GM18909 (cell line): ENCODE results near the gene CCDC60.

ENCODE experiments used
- ATAC-seq: cut with Tn5 transposase; IDR thresholded peaks from one replicate; pipeline ENCODE4 v1.9.1; 2021; ENCODE audit warnings: mild to moderate bottlenecking; ENCODE audit not compliant: unreplicated experiment, poor library complexity

CCDC60 gene

GRCh38 chr12:119381471-119382235, 47.1 kb downstream of the CCDC60 start:
- ATAC-seq: no peak

GRCh38 chr12:119383206-119383605, 48.7 kb downstream of the CCDC60 start:
- no peak for ATAC-seq

GRCh38 chr12:119384340-119384739, 49.8 kb downstream of the CCDC60 start:
- no peak for ATAC-seq

- ATAC-seq: no peak
Observed at GRCh38 chr12:119385659-119386058, 51.1 kb downstream of the CCDC60 start.

- no peak for ATAC-seq
Observed at GRCh38 chr12:119389687-119390086, 55.2 kb downstream of the CCDC60 start.

- ATAC-seq: no peak
Observed at GRCh38 chr12:119391673-119392072, 57.1 kb downstream of the CCDC60 start.

- ATAC-seq: no peak
Observed at GRCh38 chr12:119393677-119394076, 59.1 kb downstream of the CCDC60 start.

- no peak for ATAC-seq
Observed at GRCh38 chr12:119397540-119397939, 63.0 kb downstream of the CCDC60 start.

GRCh38 chr12:119398190-119398589, 63.7 kb downstream of the CCDC60 start:
- no peak for ATAC-seq

GRCh38 chr12:119399301-119399700, 64.8 kb downstream of the CCDC60 start:
- no peak for ATAC-seq

GRCh38 chr12:119406308-119406707, 71.8 kb downstream of the CCDC60 start:
- no peak for ATAC-seq

- no peak for ATAC-seq
Observed at GRCh38 chr12:119406811-119407210, 72.3 kb downstream of the CCDC60 start.

- ATAC-seq: no peak
Observed at GRCh38 chr12:119409043-119409442, 74.5 kb downstream of the CCDC60 start.

GRCh38 chr12:119410396-119410795, 75.9 kb downstream of the CCDC60 start:
- ATAC-seq: no peak

GRCh38 chr12:119412306-119412705, 77.8 kb downstream of the CCDC60 start:
- ATAC-seq: no peak

GRCh38 chr12:119412811-119413794, 78.6 kb downstream of the CCDC60 start:
- no peak for ATAC-seq

GRCh38 chr12:119415714-119416113, 81.2 kb downstream of the CCDC60 start:
- ATAC-seq: no peak

GRCh38 chr12:119417440-119417839, 82.9 kb downstream of the CCDC60 start:
- ATAC-seq: no peak

GRCh38 chr12:119419381-119419780, 84.9 kb downstream of the CCDC60 start:
- no peak for ATAC-seq

- no peak for ATAC-seq
Observed at GRCh38 chr12:119423285-119423684, 88.8 kb downstream of the CCDC60 start.

GRCh38 chr12:119425623-119426022, 91.1 kb downstream of the CCDC60 start:
- no peak for ATAC-seq
